SK-N-MC (cell line): ENCODE measurements around the gene AKAP13.

ENCODE experiments used
- EZH2 ChIP-seq: fragments of 200-600 bp; sonication (generic); IDR thresholded peaks from one replicate; pipeline ENCODE4 v1.6.1; 2017; ENCODE audit warnings: antibody characterized with exemption
- POLR2AphosphoS5 ChIP-seq: IDR thresholded peaks from 2 replicates; pipeline ENCODE4 v1.6.1; 2012; ENCODE audit warnings: mild to moderate bottlenecking, low read depth, low read length, borderline replicate concordance

DNA sequence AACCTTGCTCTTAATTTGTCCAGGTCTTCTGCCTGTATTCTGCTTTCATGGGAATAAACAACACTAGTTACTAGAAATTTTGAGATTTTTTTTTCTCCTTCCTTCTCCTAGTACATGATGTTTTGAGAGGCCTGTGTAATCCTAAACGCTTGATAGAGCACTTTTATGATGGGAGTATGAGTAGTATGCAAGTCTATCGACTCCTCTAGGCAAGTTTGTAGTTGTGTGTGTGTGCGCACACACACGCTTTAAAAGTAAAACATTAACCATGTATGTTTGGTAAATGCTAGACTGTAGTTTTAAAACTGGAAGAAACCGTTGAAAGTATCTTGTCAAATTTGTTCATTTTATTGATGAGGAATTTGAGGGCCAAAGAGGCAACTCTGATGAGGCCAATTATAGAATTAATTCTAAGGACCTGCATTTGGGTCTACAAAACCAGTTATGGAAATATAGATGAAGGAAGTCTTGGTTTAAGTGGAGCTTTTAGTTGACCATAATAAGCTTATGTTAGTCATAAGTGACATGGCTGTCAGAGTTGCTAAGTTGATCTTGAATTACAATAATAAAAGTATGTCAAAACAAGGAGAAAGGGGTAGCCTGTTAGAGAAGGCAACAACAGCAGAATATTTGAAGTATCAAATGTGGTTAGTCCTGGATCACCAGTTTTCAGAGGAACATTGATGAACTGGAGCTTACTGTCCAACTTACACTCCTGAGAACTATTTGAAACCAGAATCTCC, 47.1 kb downstream of the AKAP13 start:
- no peak for TF ChIP-seq EZH2
- TF ChIP-seq POLR2AphosphoS5, result no peak
